NCI-H2081 treated with DMSO at 0.1 percent for 48 hours (cell line): ENCODE results near the gene PYM1.

Source experiments
- DNase-seq: peaks from one replicate; lab custom pipeline; 2025; lab: John Stamatoyannopoulos, UW

PYM1 gene

GRCh38 chr12:55927588-55928502, at the start of gene PYM1:
Gene PYM1, minus strand, starts transcription at chr12:55927894. Its CDS starts 133 bp downstream, at chr12:55927761.
- peak; percentile 54 for DNase-seq

- no peak for DNase-seq
These were observed 46.6 kb upstream of the PYM1 start for GRCh38 chr12:55974308-55974730.

- peak; percentile 99 for DNase-seq
These were observed 46.1 kb upstream of the PYM1 start, which contains the start of gene RAB5B for GRCh38 chr12:55973599-55974307. Gene RAB5B, plus strand, starts transcription at chr12:55974078. Its CDS starts 12,883 bp downstream, at chr12:55986961.

- DNase-seq, result no peak
These were observed 45.4 kb upstream of the PYM1 start for GRCh38 chr12:55972911-55973598.

- DNase-seq, result no peak
These were observed 44.8 kb upstream of the PYM1 start for GRCh38 chr12:55972456-55972855.

GRCh38 chr12:55972042-55972441, 44.3 kb upstream of the PYM1 start:
- DNase-seq, result no peak

GRCh38 chr12:55970775-55971174, 43.1 kb upstream of the PYM1 start:
- DNase-seq, result no peak

- no peak for DNase-seq
These were observed 41.7 kb upstream of the PYM1 start for GRCh38 chr12:55969356-55969755.

GRCh38 chr12:55966408-55967281, 39.0 kb upstream of the PYM1 start, which contains the start of gene CDK2:
Gene CDK2, plus strand, starts transcription at chr12:55966830. Its CDS starts 179 bp downstream, at chr12:55967009.
- DNase-seq, result no peak

- DNase-seq, result no peak
These were observed 38.3 kb upstream of the PYM1 start, which contains the start of gene PMEL for GRCh38 chr12:55965941-55966407. Gene PMEL, minus strand, starts transcription at chr12:55966042. Its CDS starts 31 bp downstream, at chr12:55966011.

GRCh38 chr12:55965240-55965639, 37.5 kb upstream of the PYM1 start:
- no peak for DNase-seq

- no peak for DNase-seq
These were observed 36.1 kb upstream of the PYM1 start for GRCh38 chr12:55963760-55964159.

- DNase-seq, result no peak
These were observed 29.6 kb upstream of the PYM1 start for GRCh38 chr12:55957106-55957859.

- no peak for DNase-seq
These were observed 28.3 kb upstream of the PYM1 start for GRCh38 chr12:55955800-55956508.

- no peak for DNase-seq
These were observed 27.6 kb upstream of the PYM1 start for GRCh38 chr12:55955344-55955743.

GRCh38 chr12:55946553-55946952, 18.9 kb upstream of the PYM1 start:
- DNase-seq, result no peak

GRCh38 chr12:55942577-55943136, 15.0 kb upstream of the PYM1 start:
- no peak for DNase-seq

GRCh38 chr12:55942055-55942454, 14.4 kb upstream of the PYM1 start:
- DNase-seq, result no peak

GRCh38 chr12:55940065-55940732, 12.5 kb upstream of the PYM1 start:
- DNase-seq, result peak; percentile 42
